CD4-positive, alpha-beta T cell treated with Interleukin-12 subunit alpha and Interleukin-12 subunit beta, for 1 hour (primary cell): ENCODE results near the gene ZDHHC8.
A peak's percentile ranks its signal among the peaks of the same experiment; 100 is the strongest.

Experiments used
- DNase-seq: peaks from one replicate; pipeline ENCODE4 v3.0.0-alpha.2; 2020

Gene ZDHHC8

GRCh38 chr22:20131859-20132685 is 468 bp downstream of the ZDHHC8 start:
- peak; percentile 11 for DNase-seq

- no peak for DNase-seq
These were observed 1.2 kb downstream of the ZDHHC8 start for GRCh38 chr22:20132686-20133246.

- DNase-seq = no peak
These were observed 2.4 kb downstream of the ZDHHC8 start for GRCh38 chr22:20133930-20134549.

- no peak for DNase-seq
These were observed 3.7 kb downstream of the ZDHHC8 start for GRCh38 chr22:20135265-20135664.

GRCh38 chr22:20135806-20136602 is 4.4 kb downstream of the ZDHHC8 start:
- DNase-seq = no peak

GRCh38 chr22:20136603-20136873 is 4.9 kb downstream of the ZDHHC8 start:
- DNase-seq = no peak

GRCh38 chr22:20137113-20137512 is 5.5 kb downstream of the ZDHHC8 start:
- DNase-seq = no peak

- DNase-seq = no peak
These were observed 6.2 kb downstream of the ZDHHC8 start for GRCh38 chr22:20137671-20138416.

GRCh38 chr22:20138417-20138738 is 6.8 kb downstream of the ZDHHC8 start:
- DNase-seq = no peak

- DNase-seq = no peak
These were observed 7.3 kb downstream of the ZDHHC8 start for GRCh38 chr22:20138868-20139267.

GRCh38 chr22:20139391-20140106 is 7.9 kb downstream of the ZDHHC8 start:
- no peak for DNase-seq

GRCh38 chr22:20140107-20140445 is 8.5 kb downstream of the ZDHHC8 start:
- no peak for DNase-seq

- no peak for DNase-seq
These were observed 8.9 kb downstream of the ZDHHC8 start for GRCh38 chr22:20140521-20140964.

GRCh38 chr22:20141186-20142077 is 9.8 kb downstream of the ZDHHC8 start:
- DNase-seq = no peak

GRCh38 chr22:20142711-20143621 is 11.4 kb downstream of the ZDHHC8 start:
- DNase-seq = no peak

GRCh38 chr22:20143883-20144665 is 12.5 kb downstream of the ZDHHC8 start:
- no peak for DNase-seq

GRCh38 chr22:20145206-20145831 is 13.7 kb downstream of the ZDHHC8 start:
- DNase-seq = no peak

- no peak for DNase-seq
These were observed 14.2 kb downstream of the ZDHHC8 start for GRCh38 chr22:20145832-20146223.

- DNase-seq = no peak
These were observed 15.2 kb downstream of the ZDHHC8 start for GRCh38 chr22:20146777-20147176.
